OCI-LY7 (cell line): ENCODE data around the gene WWOX.

Experiments
- EZH2phosphoT487 ChIP-seq: fragments of 200-600 bp; sonication (generic); IDR thresholded peaks from 2 replicates; pipeline ENCODE4 v1.6.1; 2018; ENCODE audit warnings: low read depth, borderline replicate concordance, mild to moderate bottlenecking, mixed run types, antibody characterized with exemption, low read length, moderate library complexity, mixed read lengths
- TF ChIP-seq, protein P1 (sequence below): fragments of 200-600 bp; sonication (generic); conservative IDR thresholded peaks from 2 replicates; pipeline ENCODE4 v1.5.1; 2014; ENCODE audit warnings: mild to moderate bottlenecking, antibody characterized with exemption, low read length, moderate library complexity, mixed read lengths

DNA sequence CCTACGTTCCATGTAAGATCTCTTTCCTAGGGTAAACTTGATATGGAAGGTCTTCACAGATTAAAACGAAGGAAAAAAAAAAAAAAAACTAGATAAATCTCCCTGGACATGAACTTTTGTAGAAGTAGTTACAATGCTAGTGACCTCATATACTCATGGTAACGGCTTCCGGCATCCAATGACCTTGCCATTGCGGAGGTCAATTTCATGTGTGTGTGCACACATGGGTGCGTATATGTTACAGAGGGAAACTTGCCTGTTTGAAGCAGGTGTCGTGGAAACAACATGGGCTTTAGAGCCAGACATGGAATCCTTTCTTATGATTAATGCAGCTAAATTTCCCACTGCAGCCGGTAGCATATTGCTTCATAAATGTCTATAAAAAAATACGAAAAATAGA is 1065.6 kb downstream of the WWOX start:
- TF ChIP-seq, protein P1, sequence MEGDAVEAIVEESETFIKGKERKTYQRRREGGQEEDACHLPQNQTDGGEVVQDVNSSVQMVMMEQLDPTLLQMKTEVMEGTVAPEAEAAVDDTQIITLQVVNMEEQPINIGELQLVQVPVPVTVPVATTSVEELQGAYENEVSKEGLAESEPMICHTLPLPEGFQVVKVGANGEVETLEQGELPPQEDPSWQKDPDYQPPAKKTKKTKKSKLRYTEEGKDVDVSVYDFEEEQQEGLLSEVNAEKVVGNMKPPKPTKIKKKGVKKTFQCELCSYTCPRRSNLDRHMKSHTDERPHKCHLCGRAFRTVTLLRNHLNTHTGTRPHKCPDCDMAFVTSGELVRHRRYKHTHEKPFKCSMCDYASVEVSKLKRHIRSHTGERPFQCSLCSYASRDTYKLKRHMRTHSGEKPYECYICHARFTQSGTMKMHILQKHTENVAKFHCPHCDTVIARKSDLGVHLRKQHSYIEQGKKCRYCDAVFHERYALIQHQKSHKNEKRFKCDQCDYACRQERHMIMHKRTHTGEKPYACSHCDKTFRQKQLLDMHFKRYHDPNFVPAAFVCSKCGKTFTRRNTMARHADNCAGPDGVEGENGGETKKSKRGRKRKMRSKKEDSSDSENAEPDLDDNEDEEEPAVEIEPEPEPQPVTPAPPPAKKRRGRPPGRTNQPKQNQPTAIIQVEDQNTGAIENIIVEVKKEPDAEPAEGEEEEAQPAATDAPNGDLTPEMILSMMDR = no peak
- no peak for TF ChIP-seq EZH2phosphoT487
